ENCODE results near the gene RAB6B. TPM values are rescaled to one million over a fixed set of nuclear protein-coding genes. Genes with fewer than 3 reads are reported as not detected.

Gene RAB6B
- polyA plus RNA-seq, 1 experiment: 2.2 TPM

GRCh38 chr3:133837487-133838295 lies 58.0 kb downstream of the RAB6B start:
- CTCF ChIA-PET: interaction anchor here (0.5 kb wide), 1 partner anchor 19 kb away, joined by 3 read pairs; no protein-coding TSS in a partner anchor
- POLR2A ChIA-PET: no interaction called here
- Histone ChIP-seq H3K4me3 (ENCODE audit: low read depth, low read length) (no peak overlapping the region), H3K27ac (ENCODE audit: low read depth, low read length) (no peak overlapping the region), H3K27me3 (ENCODE audit: control insufficient read depth, insufficient read depth, low read length) (peaks cover 7% of the 10 kb centered on the region), H3K9me3 (ENCODE audit: control insufficient read depth, insufficient read depth, low read length) (no peaks in the 10 kb centered on the region)
- no peak for DNase-seq (ENCODE audit: low read depth, low spot score)
- TF ChIP-seq CTCF (IDR thresholded peaks at IDR 0.05; ENCODE audit: low read depth, low read length): no peak

GRCh38 chr3:133836497-133837158 lies 59.1 kb downstream of the RAB6B start:
- DNase-seq (ENCODE audit: low read depth, low spot score): no peak
- no peak overlapping the region for H3K4me3 ChIP-seq (ENCODE audit: low read depth, low read length)
- no peak overlapping the region for H3K27ac ChIP-seq (ENCODE audit: low read depth, low read length)
- CTCF ChIA-PET: no interaction called here
- no peaks in the 10 kb centered on the region for H3K9me3 ChIP-seq (ENCODE audit: control insufficient read depth, insufficient read depth, low read length)
- H3K27me3 ChIP-seq (ENCODE audit: control insufficient read depth, insufficient read depth, low read length): peaks cover 3% of the 10 kb centered on the region
- POLR2A ChIA-PET: no interaction called here
- TF ChIP-seq CTCF (IDR thresholded peaks at IDR 0.05; ENCODE audit: low read depth, low read length): no peak

GRCh38 chr3:133835961-133836360 lies 59.7 kb downstream of the RAB6B start:
- no peak overlapping the region for H3K27ac ChIP-seq (ENCODE audit: low read depth, low read length)
- POLR2A ChIA-PET: no interaction called here
- CTCF ChIA-PET: no interaction called here
- TF ChIP-seq CTCF (IDR thresholded peaks at IDR 0.05; ENCODE audit: low read depth, low read length): no peak
- H3K9me3 ChIP-seq (ENCODE audit: control insufficient read depth, insufficient read depth, low read length): no peaks in the 10 kb centered on the region
- DNase-seq (ENCODE audit: low read depth, low spot score): no peak
- peaks cover 2% of the 10 kb centered on the region for H3K27me3 ChIP-seq (ENCODE audit: control insufficient read depth, insufficient read depth, low read length)
- no peak overlapping the region for H3K4me3 ChIP-seq (ENCODE audit: low read depth, low read length)

- H3K4me3 ChIP-seq (ENCODE audit: low read depth, low read length): no peak overlapping the region
- no peaks in the 10 kb centered on the region for H3K9me3 ChIP-seq (ENCODE audit: control insufficient read depth, insufficient read depth, low read length)
- DNase-seq (ENCODE audit: low read depth, low spot score): no peak
- peaks cover 2% of the 10 kb centered on the region for H3K27me3 ChIP-seq (ENCODE audit: control insufficient read depth, insufficient read depth, low read length)
- CTCF ChIA-PET: no interaction called here
- no peak for TF ChIP-seq CTCF (IDR thresholded peaks at IDR 0.05; ENCODE audit: low read depth, low read length)
- no peak overlapping the region for H3K27ac ChIP-seq (ENCODE audit: low read depth, low read length)
- POLR2A ChIA-PET: no interaction called here
These were observed 60.3 kb downstream of the RAB6B start for GRCh38 chr3:133835418-133835743.
